ENCODE measurements around the gene TGFBR1. TPM values are rescaled to one million over a fixed set of nuclear protein-coding genes. Genes with fewer than 3 reads are reported as not detected.

The TGFBR1 gene
- total RNA-seq, 1 donor: 114 TPM

- H3K36me3 ChIP-seq (ENCODE audit: insufficient read depth, low read length): peaks cover 73% of the 10 kb centered on the region
- no peak overlapping the region for H2AFZ ChIP-seq (ENCODE audit: low read length)
- H3K4me3 ChIP-seq (ENCODE audit: insufficient read depth, low read length): no peak overlapping the region
- no peaks in the 10 kb centered on the region for H3K4me1 ChIP-seq (ENCODE audit: insufficient read depth, low read length)
- no peak for TF ChIP-seq CTCF (IDR thresholded peaks at IDR 0.05; ENCODE audit: extremely low read depth, low read depth, low read length)
- H3K4me2 ChIP-seq (ENCODE audit: insufficient read depth, low read length): no peak overlapping the region
- no peak for DNase-seq (ENCODE audit: insufficient read length, low spot score, missing footprints)
- no peak overlapping the region for H3K27ac ChIP-seq (ENCODE audit: low read depth, low read length)
- H3K79me2 ChIP-seq (ENCODE audit: insufficient read depth, low read length): no peaks in the 10 kb centered on the region
- no peaks in the 10 kb centered on the region for H3K9me3 ChIP-seq (ENCODE audit: low read depth, low read length)
- peaks cover 6% of the 10 kb centered on the region for H4K20me1 ChIP-seq (ENCODE audit: insufficient read depth, low read length)
- H3K27me3 ChIP-seq (ENCODE audit: insufficient read depth, low read length): no peaks in the 10 kb centered on the region
Observed at GRCh38 chr9:99146574-99146973, 41.7 kb downstream of the TGFBR1 start.

GRCh38 chr9:99147177-99147576, 42.3 kb downstream of the TGFBR1 start:
- H3K4me2 ChIP-seq (ENCODE audit: insufficient read depth, low read length): no peak overlapping the region
- H4K20me1 ChIP-seq (ENCODE audit: insufficient read depth, low read length): peaks cover 6% of the 10 kb centered on the region
- H3K36me3 ChIP-seq (ENCODE audit: insufficient read depth, low read length): peaks cover 72% of the 10 kb centered on the region
- H3K4me1 ChIP-seq (ENCODE audit: insufficient read depth, low read length): no peaks in the 10 kb centered on the region
- H3K27me3 ChIP-seq (ENCODE audit: insufficient read depth, low read length): no peaks in the 10 kb centered on the region
- DNase-seq (ENCODE audit: insufficient read length, low spot score, missing footprints): no peak
- no peak overlapping the region for H3K4me3 ChIP-seq (ENCODE audit: insufficient read depth, low read length)
- no peak for TF ChIP-seq CTCF (IDR thresholded peaks at IDR 0.05; ENCODE audit: extremely low read depth, low read depth, low read length)
- no peak overlapping the region for H3K27ac ChIP-seq (ENCODE audit: low read depth, low read length)
- H3K79me2 ChIP-seq (ENCODE audit: insufficient read depth, low read length): no peaks in the 10 kb centered on the region
- H2AFZ ChIP-seq (ENCODE audit: low read length): no peak overlapping the region
- H3K9me3 ChIP-seq (ENCODE audit: low read depth, low read length): no peaks in the 10 kb centered on the region

GRCh38 chr9:99150451-99151171, 45.7 kb downstream of the TGFBR1 start:
- H3K4me1 ChIP-seq (ENCODE audit: insufficient read depth, low read length): no peaks in the 10 kb centered on the region
- no peak for DNase-seq (ENCODE audit: insufficient read length, low spot score, missing footprints)
- no peaks in the 10 kb centered on the region for H3K27me3 ChIP-seq (ENCODE audit: insufficient read depth, low read length)
- H3K36me3 ChIP-seq (ENCODE audit: insufficient read depth, low read length): peaks cover 54% of the 10 kb centered on the region
- no peaks in the 10 kb centered on the region for H3K9me3 ChIP-seq (ENCODE audit: low read depth, low read length)
- no peak overlapping the region for H3K27ac ChIP-seq (ENCODE audit: low read depth, low read length)
- TF ChIP-seq CTCF (IDR thresholded peaks at IDR 0.05; ENCODE audit: extremely low read depth, low read depth, low read length): no peak
- peaks cover 3% of the 10 kb centered on the region for H4K20me1 ChIP-seq (ENCODE audit: insufficient read depth, low read length)
- no peak overlapping the region for H3K4me3 ChIP-seq (ENCODE audit: insufficient read depth, low read length)
- H3K79me2 ChIP-seq (ENCODE audit: insufficient read depth, low read length): no peaks in the 10 kb centered on the region
- no peak overlapping the region for H2AFZ ChIP-seq (ENCODE audit: low read length)
- H3K4me2 ChIP-seq (ENCODE audit: insufficient read depth, low read length): no peak overlapping the region

GRCh38 chr9:99154356-99154755, 49.4 kb downstream of the TGFBR1 start:
- Histone ChIP-seq H3K4me2 (ENCODE audit: insufficient read depth, low read length) (no peak overlapping the region), H4K20me1 (ENCODE audit: insufficient read depth, low read length) (peaks cover 3% of the 10 kb centered on the region), H3K79me2 (ENCODE audit: insufficient read depth, low read length) (no peaks in the 10 kb centered on the region), H3K4me1 (ENCODE audit: insufficient read depth, low read length) (no peaks in the 10 kb centered on the region), H3K9me3 (ENCODE audit: low read depth, low read length) (no peaks in the 10 kb centered on the region), H3K27me3 (ENCODE audit: insufficient read depth, low read length) (peaks cover 15% of the 10 kb centered on the region), H3K4me3 (ENCODE audit: insufficient read depth, low read length) (no peak overlapping the region), H2AFZ (ENCODE audit: low read length) (no peak overlapping the region), H3K27ac (ENCODE audit: low read depth, low read length) (no peak overlapping the region), H3K36me3 (ENCODE audit: insufficient read depth, low read length) (peaks cover 18% of the 10 kb centered on the region)
- no peak for TF ChIP-seq CTCF (IDR thresholded peaks at IDR 0.05; ENCODE audit: extremely low read depth, low read depth, low read length)
- DNase-seq (ENCODE audit: insufficient read length, low spot score, missing footprints): no peak
